ENCODE measurements around the gene ABCC9.

The ABCC9 gene

GRCh38 chr12:21780786-21781185 lies 160.4 kb downstream of the ABCC9 start:
- in situ Hi-C loops (cut with HindIII; ENCODE audit: low sequenced_read_pairs) = no loop called here

GRCh38 chr12:21776175-21776574 lies 165.1 kb downstream of the ABCC9 start:
- in situ Hi-C loops (cut with HindIII; ENCODE audit: low sequenced_read_pairs) = no loop called here

- in situ Hi-C loops (cut with HindIII; ENCODE audit: low sequenced_read_pairs) = no loop called here
Observed at GRCh38 chr12:21775133-21775820, 165.9 kb downstream of the ABCC9 start.

GRCh38 chr12:21774358-21775132 lies 166.7 kb downstream of the ABCC9 start, which contains the start of gene KCNJ8:
KCNJ8 (minus strand) TSS chr12:21774706; CDS start chr12:21773616, 1,090 bp downstream.
- in situ Hi-C loops (cut with HindIII; ENCODE audit: low sequenced_read_pairs) = no loop called here

- in situ Hi-C loops (cut with HindIII; ENCODE audit: low sequenced_read_pairs) = no loop called here
Observed at GRCh38 chr12:21773806-21774205, 167.4 kb downstream of the ABCC9 start.

- in situ Hi-C loops (cut with HindIII; ENCODE audit: low sequenced_read_pairs) = no loop called here
Observed at GRCh38 chr12:21773263-21773741, 167.9 kb downstream of the ABCC9 start.

GRCh38 chr12:21771311-21771710 lies 169.9 kb downstream of the ABCC9 start:
- in situ Hi-C loops (cut with HindIII; ENCODE audit: low sequenced_read_pairs) = no loop called here

GRCh38 chr12:21769307-21769706 lies 171.9 kb downstream of the ABCC9 start:
- in situ Hi-C loops (cut with HindIII; ENCODE audit: low sequenced_read_pairs) = no loop called here

- in situ Hi-C loops (cut with HindIII; ENCODE audit: low sequenced_read_pairs) = no loop called here
Observed at GRCh38 chr12:21766403-21766802, 174.8 kb downstream of the ABCC9 start.

- in situ Hi-C loops (cut with HindIII; ENCODE audit: low sequenced_read_pairs) = no loop called here
Observed at GRCh38 chr12:21764950-21765349, 176.3 kb downstream of the ABCC9 start.

GRCh38 chr12:21764065-21764464 lies 177.2 kb downstream of the ABCC9 start:
- in situ Hi-C loops (cut with HindIII; ENCODE audit: low sequenced_read_pairs) = no loop called here

GRCh38 chr12:21763531-21763930 lies 177.7 kb downstream of the ABCC9 start:
- in situ Hi-C loops (cut with HindIII; ENCODE audit: low sequenced_read_pairs) = no loop called here

GRCh38 chr12:21759737-21760136 lies 181.5 kb downstream of the ABCC9 start:
- in situ Hi-C loops (cut with HindIII; ENCODE audit: low sequenced_read_pairs) = no loop called here

- in situ Hi-C loops (cut with HindIII; ENCODE audit: low sequenced_read_pairs) = no loop called here
Observed at GRCh38 chr12:21757735-21758134, 183.5 kb downstream of the ABCC9 start.

GRCh38 chr12:21756699-21757098 lies 184.5 kb downstream of the ABCC9 start:
- in situ Hi-C loops (cut with HindIII; ENCODE audit: low sequenced_read_pairs) = no loop called here

GRCh38 chr12:21751517-21751916 lies 189.7 kb downstream of the ABCC9 start:
- in situ Hi-C loops (cut with HindIII; ENCODE audit: low sequenced_read_pairs) = no loop called here
